H9 (cell line): ENCODE results near the gene MKRN2. TPM values are rescaled to one million over a fixed set of nuclear protein-coding genes. Genes with fewer than 3 reads are reported as not detected.

Experiments used
- DNase-seq: peaks from one replicate; pipeline ENCODE4 v3.0.0-alpha.2; 2017
- H2AFZ ChIP-seq: one replicate; pipeline ENCODE4 v1.6.1; 2013; ENCODE audit warnings: mild to moderate bottlenecking, low read length, control low read depth, moderate library complexity
- H2AK5ac ChIP-seq: 2 replicates; pipeline ENCODE4 v1.6.1; 2013; ENCODE audit warnings: low read length, control low read depth, mixed read lengths; ENCODE audit not compliant: insufficient read length
- H2BK120ac ChIP-seq: one replicate; pipeline ENCODE4 v1.6.1; 2013; ENCODE audit warnings: low read depth, mild to moderate bottlenecking, low read length, control low read depth, inconsistent platforms; ENCODE audit not compliant: poor library complexity, severe bottlenecking
- H2BK12ac ChIP-seq: 2 replicates; pipeline ENCODE4 v1.6.1; 2013; ENCODE audit warnings: low read length, control low read depth, mixed read lengths, low read depth; ENCODE audit not compliant: insufficient read length
- H2BK15ac ChIP-seq: 2 replicates; pipeline ENCODE4 v1.6.1; 2013; ENCODE audit warnings: low read depth, low read length, control low read depth
- H2BK20ac ChIP-seq: one replicate; pipeline ENCODE4 v1.6.1; 2013; ENCODE audit warnings: low read depth, mild to moderate bottlenecking, low read length, control low read depth, inconsistent platforms; ENCODE audit not compliant: poor library complexity, severe bottlenecking
- H2BK5ac ChIP-seq: 2 replicates; pipeline ENCODE4 v1.6.1; 2013; ENCODE audit warnings: low read length, control low read depth, mixed read lengths; ENCODE audit not compliant: insufficient read length
- H3K14ac ChIP-seq: 2 replicates; pipeline ENCODE4 v1.6.1; 2013; ENCODE audit warnings: low read length, control low read depth; ENCODE audit not compliant: insufficient read depth
- H3K18ac ChIP-seq: 2 replicates; pipeline ENCODE4 v1.6.1; 2013; ENCODE audit warnings: low read depth, mild to moderate bottlenecking, mixed read lengths, low read length, control low read depth; ENCODE audit not compliant: insufficient read length
- H3K23ac ChIP-seq: 2 replicates; pipeline ENCODE4 v1.6.1; 2013; ENCODE audit warnings: low read length, control low read depth, mixed read lengths, low read depth; ENCODE audit not compliant: insufficient read length
- H3K23me2 ChIP-seq: 2 replicates; pipeline ENCODE4 v1.6.1; 2013; ENCODE audit warnings: low read depth, mild to moderate bottlenecking, mixed read lengths, low read length, control low read depth; ENCODE audit not compliant: insufficient read length, poor library complexity, severe bottlenecking
- H3K27ac ChIP-seq: 2 replicates; pipeline ENCODE4 v1.5.1; 2013; ENCODE audit warnings: low read length, control low read depth, mixed read lengths, low read depth; ENCODE audit not compliant: insufficient read length
- H3K27me3 ChIP-seq: 2 replicates; pipeline ENCODE4 v1.6.1; 2013; ENCODE audit warnings: low read length, control low read depth, inconsistent platforms; ENCODE audit not compliant: insufficient read depth
- H3K4ac ChIP-seq: 2 replicates; pipeline ENCODE4 v1.6.1; 2013; ENCODE audit warnings: low read depth, mild to moderate bottlenecking, control low read depth, inconsistent platforms, low read length, moderate library complexity
- H3K4me1 ChIP-seq: 2 replicates; pipeline ENCODE4 v1.6.1; 2013; ENCODE audit warnings: low read length, control low read depth, inconsistent platforms; ENCODE audit not compliant: insufficient read depth
- H3K4me2 ChIP-seq: 2 replicates; pipeline ENCODE4 v1.6.1; 2013; ENCODE audit warnings: low read length, control low read depth, mixed read lengths; ENCODE audit not compliant: insufficient read length, insufficient read depth
- H3K56ac ChIP-seq: 2 replicates; pipeline ENCODE4 v1.6.1; 2013; ENCODE audit warnings: low read depth, mild to moderate bottlenecking, mixed read lengths, low read length, control low read depth; ENCODE audit not compliant: insufficient read length
- H3K79me1 ChIP-seq: 2 replicates; pipeline ENCODE4 v1.6.1; 2013; ENCODE audit warnings: low read depth, mild to moderate bottlenecking, moderate library complexity, low read length, control low read depth, inconsistent platforms; ENCODE audit not compliant: insufficient read depth, poor library complexity, severe bottlenecking
- H3K79me2 ChIP-seq: 2 replicates; pipeline ENCODE4 v1.6.1; 2013; ENCODE audit warnings: low read length, control low read depth, inconsistent platforms; ENCODE audit not compliant: insufficient read depth
- H3K9ac ChIP-seq: 2 replicates; pipeline ENCODE4 v1.6.1; 2013; ENCODE audit warnings: low read length, control low read depth, mixed read lengths; ENCODE audit not compliant: insufficient read length; ENCODE audit errors: extremely low read depth
- H3K9me3 ChIP-seq: one replicate; pipeline ENCODE4 v1.6.1; 2013; ENCODE audit warnings: low read depth, low read length, inconsistent platforms; ENCODE audit not compliant: control insufficient read depth
- H3T11ph ChIP-seq: one replicate; pipeline ENCODE4 v1.6.1; 2013; ENCODE audit warnings: mild to moderate bottlenecking, low read length, control low read depth, inconsistent platforms
- H4K20me1 ChIP-seq: one replicate; pipeline ENCODE4 v1.6.1; 2013; ENCODE audit not compliant: control insufficient read depth, insufficient read length, insufficient read depth
- H4K5ac ChIP-seq: 2 replicates; pipeline ENCODE4 v1.6.1; 2013; ENCODE audit warnings: low read depth, mild to moderate bottlenecking, mixed read lengths, low read length, control low read depth; ENCODE audit not compliant: insufficient read length
- H4K8ac ChIP-seq: replicated peaks from 2 replicates; pipeline ENCODE4 v1.6.1; 2013; ENCODE audit warnings: low read length, control low read depth, mixed read lengths, low read depth; ENCODE audit not compliant: insufficient read length
- H4K91ac ChIP-seq: 2 replicates; pipeline ENCODE4 v1.6.1; 2013; ENCODE audit warnings: low read depth, mild to moderate bottlenecking, moderate library complexity, mixed read lengths, low read length, control low read depth; ENCODE audit not compliant: insufficient read length
- H3K27ac Mint-ChIP-seq, 3 experiments: 2 replicates in 2 of 3; 3 replicates in 1 of 3; pipeline ENCODE4 v1.8.0; 2020 to 2021; ENCODE audit warnings: mixed read lengths in 3 of 3, mild to moderate bottlenecking in 1 of 3, moderate library complexity in 1 of 3
- H3K27me3 Mint-ChIP-seq: 2 replicates; pipeline ENCODE4 v1.8.0; 2021; ENCODE audit warnings: low read depth, mild to moderate bottlenecking, moderate library complexity, mixed read lengths
- H3K36me3 Mint-ChIP-seq, 3 experiments: 2 replicates in 2 of 3; 3 replicates in 1 of 3; pipeline ENCODE4 v1.8.0; 2020 to 2021; ENCODE audit warnings: low read depth in 3 of 3, mixed read lengths in 3 of 3; ENCODE audit not compliant: insufficient read depth in 1 of 3
- H3K4me1 Mint-ChIP-seq, 2 experiments: 2 replicates each; pipeline ENCODE4 v1.8.0; 2020; ENCODE audit warnings: mixed read lengths in 2 of 2
- H3K4me3 Mint-ChIP-seq, 2 experiments: 2 replicates in 1 of 2; 3 replicates in 1 of 2; pipeline ENCODE4 v1.8.0; 2020 to 2021; ENCODE audit warnings: mild to moderate bottlenecking in 2 of 2, mixed read lengths in 2 of 2, moderate library complexity in 1 of 2
- H3K9me3 Mint-ChIP-seq, 2 experiments: 2 replicates in 1 of 2; 3 replicates in 1 of 2; pipeline ENCODE4 v1.8.0; 2020; ENCODE audit warnings: mild to moderate bottlenecking in 2 of 2, mixed read lengths in 2 of 2, moderate library complexity in 1 of 2
- CTCF ChIP-seq: fragments of 200-600 bp; sonication (generic); conservative IDR thresholded peaks from 3 replicates; pipeline ENCODE4 v1.8.0; 2021; ENCODE audit warnings: antibody characterized with exemption, mild to moderate bottlenecking
- WGBS: extraction: QIAGEN DNeasy Blood & Tissue Kit; methylation state at CpG from one replicate; pipeline ENCODE4 v1.1.7; 2013; ENCODE audit warnings: missing lambda C conversion rate, low lambda C conversion rate, mixed read lengths; ENCODE audit not compliant: insufficient read length; ENCODE audit errors: extremely low coverage; 5-methylcytosine and 5-hydroxymethylcytosine counted together
- total RNA-seq: library from RNA; stranded (reverse); gene quantifications from 2 replicates; pipeline ENCODE4 v1.2.1, GENCODE V29; 2021

Gene MKRN2
- total RNA-seq, 1 experiment from 2014 or later: 18.1 TPM

GRCh38 chr3:12544652-12545472 is 12.0 kb upstream of the MKRN2 start:
- no peak overlapping the region for H2BK120ac ChIP-seq
- H2BK15ac ChIP-seq: no peak overlapping the region
- H3K56ac ChIP-seq: no peak overlapping the region
- no peak overlapping the region; a peak in 1 of 7 replicates for H3K27ac Mint-ChIP-seq
- no peaks in the 10 kb centered on the region for H3K79me1 ChIP-seq
- no peaks in the 10 kb centered on the region for H3K4me1 ChIP-seq
- no peaks in the 10 kb centered on the region for H3K36me3 Mint-ChIP-seq
- no peaks in the 10 kb centered on the region for H3K23me2 ChIP-seq
- peak overlapping the region; percentile 13 for H3K4me2 ChIP-seq
- H3K9me3 Mint-ChIP-seq: no peaks in the 10 kb centered on the region
- H2BK5ac ChIP-seq: no peak overlapping the region
- no peak overlapping the region for H2BK12ac ChIP-seq
- H3K18ac ChIP-seq: no peak overlapping the region
- no peak overlapping the region for H3K27ac ChIP-seq
- no peak overlapping the region for H2AK5ac ChIP-seq
- peaks cover 19 to 20% of the 10 kb centered on the region in 2 experiments for H3K4me1 Mint-ChIP-seq
- H3K4me3 Mint-ChIP-seq: peak overlapping the region in 1 of 2 experiments; percentile 46; a peak in 2 of 5 replicates
- 0 out of 2 replicates have a peak, but pooled peaks cover 2% of the 10 kb centered on the region for H3K27me3 Mint-ChIP-seq
- TF ChIP-seq CTCF: no peak
- H4K5ac ChIP-seq: no peak overlapping the region
- no peak overlapping the region for H2AFZ ChIP-seq
- peak; percentile 61 for DNase-seq
- H3K27me3 ChIP-seq: no peaks in the 10 kb centered on the region
- no peak overlapping the region for H3K14ac ChIP-seq
- H3K4ac ChIP-seq: no peak overlapping the region
- no peaks in the 10 kb centered on the region for H3K9me3 ChIP-seq
- no CpG with 5 or more reads among the region's 11 CpGs for WGBS
- H3T11ph ChIP-seq: no peak overlapping the region
- no peak overlapping the region for H3K9ac ChIP-seq
- H3K79me2 ChIP-seq: no peaks in the 10 kb centered on the region
- no peaks in the 10 kb centered on the region for H4K20me1 ChIP-seq
- no peak overlapping the region for H4K8ac ChIP-seq
- no peak overlapping the region for H2BK20ac ChIP-seq
- no peak overlapping the region for H4K91ac ChIP-seq
- no peak overlapping the region for H3K23ac ChIP-seq
